HG03575 (cell line): ENCODE data around the gene ADAMTSL1.

Experiments
- ATAC-seq: cut with Tn5 transposase; IDR thresholded peaks from one replicate; pipeline ENCODE4 v1.9.1; 2021; ENCODE audit not compliant: unreplicated experiment, insufficient number of reproducible peaks, low FRiP score; ENCODE audit errors: extremely low read depth

Gene ADAMTSL1

GRCh38 chr9:18622186-18622836 is 148.4 kb downstream of the ADAMTSL1 start:
- no peak for ATAC-seq

- no peak for ATAC-seq
These were observed 149.5 kb downstream of the ADAMTSL1 start for GRCh38 chr9:18623221-18624079.

- no peak for ATAC-seq
These were observed 152.2 kb downstream of the ADAMTSL1 start for GRCh38 chr9:18626046-18626698.

- no peak for ATAC-seq
These were observed 155.2 kb downstream of the ADAMTSL1 start for GRCh38 chr9:18629136-18629535.

GRCh38 chr9:18632632-18633403 is 158.9 kb downstream of the ADAMTSL1 start:
- ATAC-seq = no peak

GRCh38 chr9:18636781-18637180 is 162.8 kb downstream of the ADAMTSL1 start:
- ATAC-seq = no peak

- ATAC-seq = no peak
These were observed 164.7 kb downstream of the ADAMTSL1 start for GRCh38 chr9:18638371-18639249.

- ATAC-seq = no peak
These were observed 166.0 kb downstream of the ADAMTSL1 start for GRCh38 chr9:18639911-18640310.

GRCh38 chr9:18658804-18659705 is 185.1 kb downstream of the ADAMTSL1 start:
- no peak for ATAC-seq

- ATAC-seq = no peak
These were observed 186.0 kb downstream of the ADAMTSL1 start for GRCh38 chr9:18660001-18660400.

GRCh38 chr9:18662320-18662719 is 188.4 kb downstream of the ADAMTSL1 start:
- ATAC-seq = no peak

- ATAC-seq = no peak
These were observed 192.0 kb downstream of the ADAMTSL1 start for GRCh38 chr9:18665947-18666346.

- no peak for ATAC-seq
These were observed 192.4 kb downstream of the ADAMTSL1 start for GRCh38 chr9:18666348-18666747.

- no peak for ATAC-seq
These were observed 193.2 kb downstream of the ADAMTSL1 start for GRCh38 chr9:18666986-18667772.

- ATAC-seq = no peak
These were observed 195.0 kb downstream of the ADAMTSL1 start for GRCh38 chr9:18668944-18669343.

- ATAC-seq = no peak
These were observed 198.8 kb downstream of the ADAMTSL1 start for GRCh38 chr9:18672706-18673105.

GRCh38 chr9:18673179-18673578 is 199.2 kb downstream of the ADAMTSL1 start:
- no peak for ATAC-seq
